ENCODE data around the gene NAGS.
"Not testable (repeated sequence)": the region's sequence is repeated elsewhere in the genome, so short reads cannot be mapped to it uniquely, and the experiment has no call there.

Gene NAGS

GRCh38 chr17:44033861-44034408, 29.5 kb downstream of the NAGS start:
- Histone ChIP-seq H3K36me3 (replicated peaks in 1 of 2; ENCODE audit: control insufficient read depth in 2 of 2, insufficient read depth in 2 of 2, low read length in 2 of 2) (peaks cover 39 to 79% of the 10 kb centered on the region in 2 donors), H3K4me2 (ENCODE audit: insufficient read depth, low read length, poor library complexity, severe bottlenecking) (no peak overlapping the region), H2BK120ac (ENCODE audit: low read depth, low read length) (no peak overlapping the region), H4K8ac (ENCODE audit: low read depth, low read length) (no peak overlapping the region), H2AFZ (ENCODE audit: low read length) (no peak overlapping the region), H2BK5ac (ENCODE audit: low read length) (no peak overlapping the region), H3K4ac (ENCODE audit: low read length) (no peak overlapping the region), H2BK15ac (ENCODE audit: low read length) (no peak overlapping the region), H3K79me1 (ENCODE audit: low read depth, low read length) (peaks cover 4% of the 10 kb centered on the region), H3K9ac (ENCODE audit: low read depth, low read length, poor library complexity) (no peak overlapping the region), H2AK5ac (ENCODE audit: low read depth, low read length) (no peak overlapping the region), H3K27ac (replicated peaks; ENCODE audit: low read length) (no peak overlapping the region), H4K91ac (ENCODE audit: low read depth, low read length, poor library complexity) (no peak overlapping the region), H3K18ac (ENCODE audit: low read length) (no peak overlapping the region), H3K4me1 (ENCODE audit: control insufficient read depth in 2 of 2, insufficient read depth in 1 of 2, low read depth in 1 of 2, low read length in 2 of 2) (no peaks in the 10 kb centered on the region), H3K27me3 (ENCODE audit: control insufficient read depth in 3 of 3, insufficient read depth in 3 of 3, low read depth in 1 of 3, low read length in 3 of 3) (no peaks in the 10 kb centered on the region), H3K23ac (ENCODE audit: low read depth, low read length, poor library complexity) (no peak overlapping the region), H3K14ac (ENCODE audit: low read length) (no peak overlapping the region), H3K4me3 (ENCODE audit: low read length in 2 of 2) (no peak overlapping the region), H2BK12ac (ENCODE audit: low read length) (no peak overlapping the region), H3K9me3 (replicated peaks in 1 of 2; ENCODE audit: control insufficient read depth in 2 of 2, insufficient read depth in 1 of 2, low read depth in 1 of 2, low read length in 2 of 2) (peaks cover 0 to 4% of the 10 kb centered on the region in 2 donors)
- DNase-seq (ENCODE audit: low spot score), result no peak
- WGBS, 2 donors (ENCODE audit: extremely low coverage in 2 of 2, insufficient read length in 2 of 2, insufficient replicate concordance in 1 of 2), result no CpG with 5 or more reads among the region's 3 CpGs

GRCh38 chr17:44034688-44035087, 30.3 kb downstream of the NAGS start:
- not testable (repeated sequence) for H3K4me3 ChIP-seq (ENCODE audit: low read length in 2 of 2); H3K4me2 ChIP-seq (ENCODE audit: insufficient read depth, low read length, poor library complexity, severe bottlenecking); H2BK12ac ChIP-seq (ENCODE audit: low read length); H2BK15ac ChIP-seq (ENCODE audit: low read length); H3K4me1 ChIP-seq (ENCODE audit: control insufficient read depth in 2 of 2, insufficient read depth in 1 of 2, low read depth in 1 of 2, low read length in 2 of 2); H2AFZ ChIP-seq (ENCODE audit: low read length); H3K14ac ChIP-seq (ENCODE audit: low read length); H3K4ac ChIP-seq (ENCODE audit: low read length); H4K8ac ChIP-seq (ENCODE audit: low read depth, low read length); H4K91ac ChIP-seq (ENCODE audit: low read depth, low read length, poor library complexity); H3K79me1 ChIP-seq (ENCODE audit: low read depth, low read length); H3K9me3 ChIP-seq (replicated peaks in 1 of 2; ENCODE audit: control insufficient read depth in 2 of 2, insufficient read depth in 1 of 2, low read depth in 1 of 2, low read length in 2 of 2); H2BK120ac ChIP-seq (ENCODE audit: low read depth, low read length); H3K27ac ChIP-seq (replicated peaks; ENCODE audit: low read length); H3K18ac ChIP-seq (ENCODE audit: low read length); H2AK5ac ChIP-seq (ENCODE audit: low read depth, low read length); H3K27me3 ChIP-seq (ENCODE audit: control insufficient read depth in 3 of 3, insufficient read depth in 3 of 3, low read depth in 1 of 3, low read length in 3 of 3); H2BK5ac ChIP-seq (ENCODE audit: low read length); H3K23ac ChIP-seq (ENCODE audit: low read depth, low read length, poor library complexity); DNase-seq (ENCODE audit: low spot score); H3K9ac ChIP-seq (ENCODE audit: low read depth, low read length, poor library complexity)
- H3K36me3 ChIP-seq (replicated peaks in 1 of 2; ENCODE audit: control insufficient read depth in 2 of 2, insufficient read depth in 2 of 2, low read length in 2 of 2), result peaks cover 34 to 76% of the 10 kb centered on the region in 2 donors
- WGBS, 2 donors (ENCODE audit: extremely low coverage in 2 of 2, insufficient read length in 2 of 2, insufficient replicate concordance in 1 of 2), result no CpG with 5 or more reads among the region's 3 CpGs

GRCh38 chr17:44037471-44037870, 33.0 kb downstream of the NAGS start:
- H3K9ac ChIP-seq (ENCODE audit: low read depth, low read length, poor library complexity), result no peak overlapping the region
- H3K18ac ChIP-seq (ENCODE audit: low read length), result no peak overlapping the region
- no peak overlapping the region for H4K8ac ChIP-seq (ENCODE audit: low read depth, low read length)
- no peak overlapping the region for H3K23ac ChIP-seq (ENCODE audit: low read depth, low read length, poor library complexity)
- H3K36me3 ChIP-seq (replicated peaks in 1 of 2; ENCODE audit: control insufficient read depth in 2 of 2, insufficient read depth in 2 of 2, low read length in 2 of 2), result peaks cover 33 to 62% of the 10 kb centered on the region in 2 donors
- no peak overlapping the region for H3K4ac ChIP-seq (ENCODE audit: low read length)
- no peak overlapping the region for H2AFZ ChIP-seq (ENCODE audit: low read length)
- H3K4me1 ChIP-seq (ENCODE audit: control insufficient read depth in 2 of 2, insufficient read depth in 1 of 2, low read depth in 1 of 2, low read length in 2 of 2), result no peaks in the 10 kb centered on the region
- peaks cover 5% of the 10 kb centered on the region for H3K79me1 ChIP-seq (ENCODE audit: low read depth, low read length)
- no peak overlapping the region for H3K4me2 ChIP-seq (ENCODE audit: insufficient read depth, low read length, poor library complexity, severe bottlenecking)
- H3K27ac ChIP-seq (replicated peaks; ENCODE audit: low read length), result no peak overlapping the region
- H2BK12ac ChIP-seq (ENCODE audit: low read length), result no peak overlapping the region
- no peak overlapping the region for H2BK15ac ChIP-seq (ENCODE audit: low read length)
- WGBS, 2 donors (ENCODE audit: extremely low coverage in 2 of 2, insufficient read length in 2 of 2, insufficient replicate concordance in 1 of 2), result no CpG with 5 or more reads among the region's 2 CpGs
- no peak overlapping the region for H4K91ac ChIP-seq (ENCODE audit: low read depth, low read length, poor library complexity)
- no peak overlapping the region for H2BK120ac ChIP-seq (ENCODE audit: low read depth, low read length)
- H2AK5ac ChIP-seq (ENCODE audit: low read depth, low read length), result no peak overlapping the region
- H3K9me3 ChIP-seq (replicated peaks in 1 of 2; ENCODE audit: control insufficient read depth in 2 of 2, insufficient read depth in 1 of 2, low read depth in 1 of 2, low read length in 2 of 2), result peaks cover 0 to 2% of the 10 kb centered on the region in 2 donors
- no peak overlapping the region for H2BK5ac ChIP-seq (ENCODE audit: low read length)
- H3K4me3 ChIP-seq (ENCODE audit: low read length in 2 of 2), result no peak overlapping the region
- H3K14ac ChIP-seq (ENCODE audit: low read length), result no peak overlapping the region
- DNase-seq (ENCODE audit: low spot score), result no peak
- no peaks in the 10 kb centered on the region for H3K27me3 ChIP-seq (ENCODE audit: control insufficient read depth in 3 of 3, insufficient read depth in 3 of 3, low read depth in 1 of 3, low read length in 3 of 3)

- Histone ChIP-seq H3K9me3 (replicated peaks in 1 of 2; ENCODE audit: control insufficient read depth in 2 of 2, insufficient read depth in 1 of 2, low read depth in 1 of 2, low read length in 2 of 2) (no peaks in the 10 kb centered on the region), H3K36me3 (replicated peaks in 1 of 2; ENCODE audit: control insufficient read depth in 2 of 2, insufficient read depth in 2 of 2, low read length in 2 of 2) (peaks cover 29 to 54% of the 10 kb centered on the region in 2 donors)
- no peak for DNase-seq (ENCODE audit: low spot score)
These were observed 34.2 kb downstream of the NAGS start for GRCh38 chr17:44038604-44039011.

More at GRCh38 chr17:44038604-44039011, 34.2 kb downstream of the NAGS start:
- Histone ChIP-seq H3K4ac (ENCODE audit: low read length) (no peak overlapping the region), H3K14ac (ENCODE audit: low read length) (no peak overlapping the region), H2BK12ac (ENCODE audit: low read length) (no peak overlapping the region), H4K8ac (ENCODE audit: low read depth, low read length) (no peak overlapping the region), H3K4me1 (ENCODE audit: control insufficient read depth in 2 of 2, insufficient read depth in 1 of 2, low read depth in 1 of 2, low read length in 2 of 2) (no peaks in the 10 kb centered on the region), H3K4me2 (ENCODE audit: insufficient read depth, low read length, poor library complexity, severe bottlenecking) (no peak overlapping the region), H2AFZ (ENCODE audit: low read length) (no peak overlapping the region), H3K23ac (ENCODE audit: low read depth, low read length, poor library complexity) (no peak overlapping the region), H2BK120ac (ENCODE audit: low read depth, low read length) (no peak overlapping the region), H3K79me1 (ENCODE audit: low read depth, low read length) (peaks cover 5% of the 10 kb centered on the region), H2AK5ac (ENCODE audit: low read depth, low read length) (no peak overlapping the region), H3K27me3 (ENCODE audit: control insufficient read depth in 3 of 3, insufficient read depth in 3 of 3, low read depth in 1 of 3, low read length in 3 of 3) (no peaks in the 10 kb centered on the region), H2BK5ac (ENCODE audit: low read length) (no peak overlapping the region), H3K4me3 (ENCODE audit: low read length in 2 of 2) (no peak overlapping the region), H3K27ac (replicated peaks; ENCODE audit: low read length) (no peak overlapping the region), H2BK15ac (ENCODE audit: low read length) (no peak overlapping the region), H4K91ac (ENCODE audit: low read depth, low read length, poor library complexity) (no peak overlapping the region), H3K18ac (ENCODE audit: low read length) (no peak overlapping the region), H3K9ac (ENCODE audit: low read depth, low read length, poor library complexity) (no peak overlapping the region)
- WGBS, 2 donors (ENCODE audit: extremely low coverage in 2 of 2, insufficient read length in 2 of 2, insufficient replicate concordance in 1 of 2), result no CpG with 5 or more reads among the region's 3 CpGs

Data from neuronal stem cell (in vitro differentiated cells).